Upper lobe of left lung (tissue), 6 donors: ENCODE data around the gene LTBP1. TPM values are rescaled to one million over a fixed set of nuclear protein-coding genes. Genes with fewer than 3 reads are reported as not detected.
A peak's percentile ranks its signal among the peaks of the same experiment; 100 is the strongest.

Experiments used
- ATAC-seq, 2 donors: fragments of 200-7000 bp; cut with Tn5 transposase; one replicate each; pipeline ENCODE4 v1.9.1; 2022; ENCODE audit warnings: mild to moderate bottlenecking in 2 of 2, moderate library complexity in 2 of 2; ENCODE audit not compliant: low FRiP score in 2 of 2
- DNase-seq, 2 donors: peaks; one replicate each; pipeline ENCODE4 v3.0.0-alpha.2; 2019 to 2020
- H3K27ac ChIP-seq, 4 donors: fragments of 200-600 bp; sonication (generic); one replicate each; pipeline ENCODE4 v1.5.1; 2016 to 2019
- H3K27me3 ChIP-seq, 4 donors: fragments of 200-600 bp; sonication (generic); one replicate each; pipeline ENCODE4 v1.5.1; 2017 to 2019
- H3K36me3 ChIP-seq, 4 donors: fragments of 200-600 bp; sonication (generic); one replicate each; pipeline ENCODE4 v1.5.1; 2016 to 2019
- H3K4me1 ChIP-seq, 4 donors: fragments of 200-600 bp; sonication (generic); one replicate each; pipeline ENCODE4 v1.5.1; 2018 to 2019
- H3K4me3 ChIP-seq, 4 donors: fragments of 200-600 bp; sonication (generic); one replicate each; pipeline ENCODE4 v1.5.1; 2017 to 2019; ENCODE audit warnings: mild to moderate bottlenecking in 2 of 4, moderate library complexity in 1 of 4
- H3K9me3 ChIP-seq, 4 donors: fragments of 200-600 bp; sonication (generic); one replicate each; pipeline ENCODE4 v1.5.1; 2018 to 2019
- EP300 ChIP-seq, 4 donors: sonication (generic); formaldehyde crosslinking; IDR thresholded peaks; one replicate each; pipeline ENCODE4 v1.5.1; 2017; ENCODE audit warnings: antibody characterized with exemption in 4 of 4, control low read depth in 2 of 4
- POLR2A ChIP-seq, 4 donors: fragments of 450-650 bp; IDR thresholded peaks; one replicate each; pipeline ENCODE4 v1.5.1; 2016 to 2017; ENCODE audit warnings: antibody characterized with exemption in 4 of 4, mild to moderate bottlenecking in 2 of 4
- POLR2AphosphoS5 ChIP-seq, 2 donors: sonication (generic); formaldehyde crosslinking; IDR thresholded peaks; one replicate each; pipeline ENCODE4 v1.5.1; 2017; ENCODE audit warnings: antibody characterized with exemption in 2 of 2
- WGBS, 2 donors: methylation state at CpG; one replicate each; pipeline ENCODE4 v1.1.5; 2017 to 2018; 5-methylcytosine and 5-hydroxymethylcytosine counted together
- total RNA-seq, 6 donors: library from RNA; depleted of rRNA in 4 of 6; stranded (reverse); fragments of >200 nt in 4 of 6; gene quantifications; one replicate each; pipeline versions ENCODE4 v1.1.0 to v1.2.1, GENCODE V29; 2016 to 2021
- TF ChIP-seq, protein P1 (sequence below), 6 experiments: fragments of 450-650 bp in 4 of 6; fragments of 200-600 bp in 2 of 6; sonication (generic) in 2 of 6; IDR thresholded peaks; one replicate each; pipeline ENCODE4 v1.5.1; 2016 to 2019; ENCODE audit warnings: antibody characterized with exemption in 6 of 6
- donor health status: DM: no; HTN: no; CAD: no; lungs with moderate emphysema.
- donor health status: DM: no; HTN: yes; CAD: no; lungs with severe emphysema.

Gene LTBP1
- total RNA-seq, 6 donors from 2014 or later = 11.5 to 45.0 (median 27.1) TPM

GRCh38 chr2:33208400-33208799 lies 261.6 kb downstream of the LTBP1 start:
- 80% methylated on average over 1 to 3 of the region's 3 CpGs for WGBS, 2 donors
- no peak for DNase-seq
- Histone ChIP-seq H3K4me1 (no peaks in the 10 kb centered on the region), H3K4me3 (no peak overlapping the region), H3K9me3 (no peaks in the 10 kb centered on the region), H3K27ac (no peak overlapping the region), H3K27me3 (no peaks in the 10 kb centered on the region), H3K36me3 (no peaks in the 10 kb centered on the region)
- no peak for ATAC-seq
- TF ChIP-seq EP300 (IDR thresholded peaks at IDR 0.05) (no peak), POLR2A (IDR thresholded peaks at IDR 0.05) (no peak), POLR2AphosphoS5 (IDR thresholded peaks at IDR 0.05) (no peak)
- TF ChIP-seq, protein P1, sequence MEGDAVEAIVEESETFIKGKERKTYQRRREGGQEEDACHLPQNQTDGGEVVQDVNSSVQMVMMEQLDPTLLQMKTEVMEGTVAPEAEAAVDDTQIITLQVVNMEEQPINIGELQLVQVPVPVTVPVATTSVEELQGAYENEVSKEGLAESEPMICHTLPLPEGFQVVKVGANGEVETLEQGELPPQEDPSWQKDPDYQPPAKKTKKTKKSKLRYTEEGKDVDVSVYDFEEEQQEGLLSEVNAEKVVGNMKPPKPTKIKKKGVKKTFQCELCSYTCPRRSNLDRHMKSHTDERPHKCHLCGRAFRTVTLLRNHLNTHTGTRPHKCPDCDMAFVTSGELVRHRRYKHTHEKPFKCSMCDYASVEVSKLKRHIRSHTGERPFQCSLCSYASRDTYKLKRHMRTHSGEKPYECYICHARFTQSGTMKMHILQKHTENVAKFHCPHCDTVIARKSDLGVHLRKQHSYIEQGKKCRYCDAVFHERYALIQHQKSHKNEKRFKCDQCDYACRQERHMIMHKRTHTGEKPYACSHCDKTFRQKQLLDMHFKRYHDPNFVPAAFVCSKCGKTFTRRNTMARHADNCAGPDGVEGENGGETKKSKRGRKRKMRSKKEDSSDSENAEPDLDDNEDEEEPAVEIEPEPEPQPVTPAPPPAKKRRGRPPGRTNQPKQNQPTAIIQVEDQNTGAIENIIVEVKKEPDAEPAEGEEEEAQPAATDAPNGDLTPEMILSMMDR (IDR thresholded peaks at IDR 0.05) = no peak

GRCh38 chr2:33209976-33210375 lies 263.2 kb downstream of the LTBP1 start:
- Histone ChIP-seq H3K9me3 (no peaks in the 10 kb centered on the region), H3K4me3 (no peak overlapping the region), H3K27ac (no peak overlapping the region), H3K36me3 (no peaks in the 10 kb centered on the region), H3K27me3 (no peaks in the 10 kb centered on the region), H3K4me1 (no peaks in the 10 kb centered on the region)
- TF ChIP-seq, protein P1 (IDR thresholded peaks at IDR 0.05) = no peak
- TF ChIP-seq POLR2A (IDR thresholded peaks at IDR 0.05) (no peak), POLR2AphosphoS5 (IDR thresholded peaks at IDR 0.05) (no peak), EP300 (IDR thresholded peaks at IDR 0.05) (no peak)
- DNase-seq (no peak), ATAC-seq (no peak)
- 20 to 27% methylated on average over 1 of the region's 1 CpG for WGBS, 2 donors

DNA sequence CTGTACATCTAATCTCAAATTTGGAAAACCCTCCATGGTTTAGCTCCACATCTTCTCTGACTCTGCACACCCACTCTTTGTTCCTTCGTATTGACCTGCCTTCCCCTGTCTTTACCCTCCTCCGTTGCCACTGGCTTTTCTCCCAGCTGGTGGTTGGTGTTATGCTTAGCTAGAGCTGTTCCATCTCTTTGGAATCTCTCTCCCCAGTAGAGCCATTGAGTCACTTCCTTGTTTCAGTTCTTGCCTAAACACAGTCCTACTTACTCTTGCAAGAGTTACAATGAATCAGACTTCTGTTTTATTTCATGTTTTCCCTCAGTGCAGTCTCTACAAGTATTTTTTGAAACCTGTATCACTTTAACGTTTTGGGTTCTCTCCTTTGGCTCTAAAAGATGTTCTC lies 263.9 kb downstream of the LTBP1 start:
- Histone ChIP-seq H3K9me3 (no peaks in the 10 kb centered on the region), H3K27ac (no peak overlapping the region), H3K4me3 (no peak overlapping the region), H3K27me3 (no peaks in the 10 kb centered on the region), H3K36me3 (no peaks in the 10 kb centered on the region), H3K4me1 (no peaks in the 10 kb centered on the region)
- ATAC-seq (peak in 1 of 2 donors; percentile 76), DNase-seq (no peak)
- no peak for TF ChIP-seq EP300 (IDR thresholded peaks at IDR 0.05)
- TF ChIP-seq, protein P1 (IDR thresholded peaks at IDR 0.05) = no peak
- peak in 1 of 2 donors; percentile 6 for TF ChIP-seq POLR2AphosphoS5 (IDR thresholded peaks at IDR 0.05)
- WGBS, 2 donors = 54 to 59% methylated on average over 3 of the region's 3 CpGs

DNA sequence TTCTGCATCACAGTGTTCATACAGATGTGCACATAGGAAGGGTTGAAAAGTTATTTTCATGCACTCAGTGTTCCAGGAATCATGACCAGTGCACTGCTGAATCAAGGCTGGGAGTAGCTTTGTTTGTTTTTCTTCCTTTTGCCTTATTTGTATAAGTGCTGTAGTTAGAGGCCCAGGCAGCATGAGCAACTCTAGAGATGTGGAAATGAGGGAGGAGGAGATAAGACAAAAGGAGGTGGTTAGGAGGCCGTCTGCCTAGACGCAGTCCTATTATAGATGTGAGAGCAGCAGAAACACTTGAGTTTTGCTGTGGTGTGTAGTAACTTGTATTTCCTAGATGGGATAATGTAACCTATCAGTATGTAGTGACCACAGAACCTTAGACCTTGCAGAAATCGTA lies 265.4 kb downstream of the LTBP1 start:
- Histone ChIP-seq H3K27me3 (no peaks in the 10 kb centered on the region), H3K27ac (no peak overlapping the region), H3K36me3 (no peaks in the 10 kb centered on the region), H3K4me1 (no peaks in the 10 kb centered on the region), H3K4me3 (no peak overlapping the region), H3K9me3 (no peaks in the 10 kb centered on the region)
- no peak for DNase-seq
- no peak for ATAC-seq
- 67 to 73% methylated on average over 3 of the region's 3 CpGs for WGBS, 2 donors
- no peak for TF ChIP-seq POLR2AphosphoS5 (IDR thresholded peaks at IDR 0.05)
- TF ChIP-seq, protein P1 (IDR thresholded peaks at IDR 0.05) = no peak
- TF ChIP-seq POLR2A (IDR thresholded peaks at IDR 0.05) = no peak
- no peak for TF ChIP-seq EP300 (IDR thresholded peaks at IDR 0.05)

GRCh38 chr2:33213244-33213643 lies 266.5 kb downstream of the LTBP1 start:
- Histone ChIP-seq H3K36me3 (no peaks in the 10 kb centered on the region), H3K4me1 (no peaks in the 10 kb centered on the region), H3K27ac (no peak overlapping the region), H3K9me3 (no peaks in the 10 kb centered on the region), H3K27me3 (no peaks in the 10 kb centered on the region), H3K4me3 (no peak overlapping the region)
- WGBS, 2 donors = 93 to 98% methylated on average over 3 of the region's 3 CpGs
- DNase-seq = no peak
- TF ChIP-seq, protein P1 (IDR thresholded peaks at IDR 0.05) = no peak
- TF ChIP-seq POLR2A (IDR thresholded peaks at IDR 0.05) (no peak), EP300 (IDR thresholded peaks at IDR 0.05) (no peak), POLR2AphosphoS5 (IDR thresholded peaks at IDR 0.05) (no peak)
- ATAC-seq = no peak
